Large intestine (tissue), 3 donors: ENCODE data around the gene EPO. TPM values are rescaled to one million over a fixed set of nuclear protein-coding genes. Genes with fewer than 3 reads are reported as not detected.
"Not testable (repeated sequence)": the region's sequence is repeated elsewhere in the genome, so short reads cannot be mapped to it uniquely, and the experiment has no call there.

Experiments
- DNase-seq, 2 donors: peaks; one replicate each; pipeline versions ENCODE4 v3.0.0 to v3.0.0-alpha.2; 2013
- H3K27ac ChIP-seq: one replicate; pipeline ENCODE4 v1.5.1; 2013; ENCODE audit warnings: low read length
- H3K27me3 ChIP-seq: 2 replicates; pipeline ENCODE4 v1.6.1; 2013; ENCODE audit warnings: low read length; ENCODE audit not compliant: control insufficient read depth, insufficient read depth
- H3K36me3 ChIP-seq: 2 replicates; pipeline ENCODE4 v1.6.1; 2013; ENCODE audit warnings: low read length; ENCODE audit not compliant: control insufficient read depth, insufficient read depth
- H3K4me1 ChIP-seq: one replicate; pipeline ENCODE4 v1.6.1; 2013; ENCODE audit warnings: low read length; ENCODE audit not compliant: control insufficient read depth, insufficient read depth
- H3K4me3 ChIP-seq: one replicate; pipeline ENCODE4 v1.5.1; 2013; ENCODE audit warnings: low read length
- H3K9me3 ChIP-seq: one replicate; pipeline ENCODE4 v1.6.1; 2013; ENCODE audit warnings: mild to moderate bottlenecking, low read depth, low read length, moderate library complexity; ENCODE audit not compliant: control insufficient read depth
- WGBS: methylation state at CpG from one replicate; pipeline ENCODE4 v1.1.5; 2013; ENCODE audit warnings: low lambda C conversion rate; ENCODE audit not compliant: insufficient coverage; 5-methylcytosine and 5-hydroxymethylcytosine counted together
- polyA plus RNA-seq: library from polyadenylated mRNA; unstranded; fragments of 120-200 nt; gene quantifications from one replicate; pipeline ENCODE4 v1.2.1, GENCODE V29; 2013

EPO gene
- polyA plus RNA-seq, 1 donor = 0.19 TPM

DNA sequence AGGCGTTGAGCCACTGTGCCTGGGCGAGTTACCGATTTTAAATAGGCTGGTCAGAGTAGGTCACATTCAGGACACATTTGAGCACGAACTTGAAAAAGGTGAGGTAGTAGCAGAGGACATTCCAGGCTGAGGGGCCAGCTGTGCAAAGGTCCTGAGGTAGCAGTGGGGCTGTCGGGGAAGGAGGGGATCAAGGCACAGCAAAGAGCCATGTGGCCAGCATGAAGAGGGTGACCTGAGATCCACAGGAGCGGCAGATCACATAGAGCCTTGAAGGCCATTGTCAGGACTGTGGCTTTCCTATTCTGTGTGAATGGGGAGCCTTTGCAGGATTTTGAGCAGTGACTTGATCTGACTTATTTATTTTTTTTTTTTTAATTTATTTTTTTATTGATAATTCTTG, 19.7 kb downstream of the EPO start:
- Histone ChIP-seq H3K9me3 (no peaks in the 10 kb centered on the region), H3K4me3 (no peak overlapping the region), H3K27me3 (no peaks in the 10 kb centered on the region), H3K36me3 (no peaks in the 10 kb centered on the region), H3K27ac (no peak overlapping the region), H3K4me1 (no peaks in the 10 kb centered on the region)
- no CpG with 5 or more reads among the region's 6 CpGs for WGBS
- no peak for DNase-seq

DNA sequence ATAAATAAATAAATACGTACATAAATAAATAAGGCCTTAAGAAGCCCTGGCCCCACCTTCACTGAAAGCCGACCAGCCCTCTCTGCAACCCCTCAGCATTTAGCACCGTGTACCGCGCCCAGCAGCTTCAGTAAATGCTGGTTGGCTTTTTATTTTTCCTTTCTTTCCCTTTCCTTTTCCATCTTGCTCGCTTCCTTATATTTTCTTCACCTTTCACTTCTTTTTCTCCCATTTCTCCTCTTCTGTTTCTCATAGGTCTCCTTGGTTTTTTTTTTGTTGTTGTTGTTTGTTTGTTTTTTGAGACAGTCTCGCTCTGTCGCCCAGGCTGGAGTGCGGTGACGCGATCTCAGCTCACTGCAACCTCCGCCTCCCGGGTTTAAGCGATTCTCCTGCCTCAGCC, 24.3 kb downstream of the EPO start:
- Histone ChIP-seq H3K4me1 (no peaks in the 10 kb centered on the region), H3K4me3 (no peak overlapping the region), H3K27ac (no peak overlapping the region), H3K9me3 (peaks cover 2% of the 10 kb centered on the region), H3K36me3 (no peaks in the 10 kb centered on the region), H3K27me3 (peaks cover 4% of the 10 kb centered on the region)
- no peak for DNase-seq
- 94% methylated on average over 4 of the region's 14 CpGs for WGBS

DNA sequence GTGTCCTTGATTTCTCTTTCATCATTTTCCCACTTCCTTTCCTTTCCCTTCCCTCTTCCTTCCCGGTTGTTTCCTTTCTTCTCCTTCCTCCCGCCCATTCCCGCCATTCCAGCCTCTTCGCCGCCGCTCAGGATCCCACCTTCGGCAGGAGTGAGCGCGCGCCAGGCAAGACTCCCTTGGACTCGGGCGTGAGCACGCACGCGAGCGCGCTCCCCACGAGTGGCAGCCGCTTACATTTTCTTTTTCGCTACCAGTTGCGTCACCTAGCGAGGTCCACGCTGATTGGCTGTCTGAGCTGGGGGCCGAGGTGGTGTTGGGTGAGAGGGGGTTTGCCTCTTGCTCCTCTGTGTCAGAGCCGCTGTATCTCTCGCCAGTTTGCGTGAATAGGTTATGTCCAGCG, 24.9 kb downstream of the EPO start:
- peak; percentile 37 to 67 for DNase-seq
- Histone ChIP-seq H3K9me3 (peaks cover 2% of the 10 kb centered on the region), H3K27me3 (peaks cover 4% of the 10 kb centered on the region), H3K36me3 (no peaks in the 10 kb centered on the region), H3K4me3 (peak overlapping the region; percentile 25), H3K27ac (no peak overlapping the region), H3K4me1 (no peaks in the 10 kb centered on the region)
- 4% methylated on average over 5 of the region's 28 CpGs for WGBS

DNA sequence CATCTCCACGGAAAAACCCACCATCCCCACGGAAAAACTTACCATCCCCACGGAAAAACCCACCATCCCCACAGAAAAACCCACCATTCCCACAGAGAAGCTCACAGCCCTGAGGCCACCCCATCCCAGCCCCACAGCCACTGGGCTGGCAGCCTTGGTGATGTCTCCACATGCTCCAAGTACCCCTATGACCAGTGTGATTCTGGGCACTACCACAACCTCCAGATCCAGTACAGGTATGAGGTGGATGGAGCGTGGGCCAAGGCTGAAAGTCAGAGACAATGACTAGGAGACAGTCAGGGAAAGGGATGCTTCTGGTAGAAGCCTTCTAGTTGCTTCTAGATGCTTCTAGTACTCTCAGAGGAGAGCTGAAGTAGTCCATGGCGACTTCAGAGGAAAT, 32.7 kb downstream of the EPO start:
- Histone ChIP-seq H3K9me3 (no peaks in the 10 kb centered on the region), H3K4me3 (no peak overlapping the region), H3K27me3 (peaks cover 20% of the 10 kb centered on the region), H3K36me3 (no peaks in the 10 kb centered on the region), H3K4me1 (no peaks in the 10 kb centered on the region), H3K27ac (no peak overlapping the region)
- no peak for DNase-seq
- WGBS = no CpG with 5 or more reads among the region's 5 CpGs

DNA sequence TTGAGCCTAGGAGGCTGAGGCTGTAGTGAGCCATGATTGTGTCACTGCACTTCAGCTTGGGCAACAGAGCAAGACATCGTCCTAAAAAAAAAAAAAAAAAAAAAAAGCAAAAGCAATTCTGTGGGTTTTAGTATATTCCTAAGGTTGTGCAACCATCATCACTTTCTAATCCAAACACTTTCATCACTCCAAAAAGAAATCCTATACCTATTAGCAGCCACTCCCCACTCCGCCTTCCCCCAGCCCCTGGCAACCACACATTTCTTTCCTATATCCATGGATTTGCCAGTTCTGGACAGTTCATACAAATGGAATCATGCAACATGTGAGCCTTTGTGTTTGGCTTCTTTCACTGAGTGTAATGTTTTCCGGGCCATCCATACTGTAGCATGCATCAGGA, 33.5 kb downstream of the EPO start:
- Histone ChIP-seq H3K36me3 (no peaks in the 10 kb centered on the region), H3K27me3 (peaks cover 20% of the 10 kb centered on the region), H3K4me3 (no peak overlapping the region), H3K9me3 (no peaks in the 10 kb centered on the region), H3K4me1 (no peaks in the 10 kb centered on the region), H3K27ac (no peak overlapping the region)
- no CpG with 5 or more reads among the region's 3 CpGs for WGBS
- no peak for DNase-seq

DNA sequence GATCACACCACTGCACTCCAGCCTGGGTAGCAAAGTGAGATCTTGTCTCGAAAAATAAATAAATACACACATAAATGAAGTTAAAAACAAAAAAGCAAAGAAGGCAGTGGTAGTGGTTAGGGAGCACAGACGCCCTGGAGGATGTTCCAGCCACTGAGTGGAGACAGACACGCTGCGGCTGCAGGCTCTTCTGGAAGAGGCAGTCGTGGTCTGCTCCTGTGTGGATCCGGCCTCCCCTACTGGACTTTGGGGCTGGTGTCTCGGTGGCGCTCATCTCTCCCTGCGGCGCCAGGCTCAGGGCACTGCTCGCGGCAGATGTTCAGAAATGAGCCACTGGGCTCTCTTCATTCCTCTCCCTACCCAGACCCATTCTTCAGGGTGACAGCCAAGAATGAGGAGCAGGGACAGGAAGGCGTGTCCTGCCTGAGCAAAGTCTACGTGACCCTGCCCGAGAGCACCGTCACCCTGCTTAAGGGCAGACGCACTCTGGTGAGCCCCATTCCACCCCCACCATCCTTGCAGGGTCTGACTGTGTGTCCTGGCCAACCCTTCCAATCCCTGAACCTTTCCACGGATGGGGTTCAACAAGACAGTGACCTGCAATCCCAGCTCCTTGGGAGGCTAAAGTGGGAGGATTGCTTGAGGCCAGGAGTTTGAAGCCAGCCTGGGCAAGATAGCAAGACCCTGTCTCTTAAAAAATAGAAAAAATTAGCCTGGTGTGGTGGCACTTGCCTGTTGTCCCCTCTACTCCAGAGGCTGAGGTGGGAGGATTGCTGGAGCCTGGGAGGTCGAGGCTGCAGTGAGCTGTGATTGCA, 39.3 kb downstream of the EPO start:
- Histone ChIP-seq H3K27ac (no peak overlapping the region), H3K4me1 (no peaks in the 10 kb centered on the region), H3K9me3 (no peaks in the 10 kb centered on the region), H3K36me3 (no peaks in the 10 kb centered on the region), H3K4me3 (no peak overlapping the region), H3K27me3 (no peaks in the 10 kb centered on the region)
- no CpG with 5 or more reads among the region's 19 CpGs for WGBS
- peak in 1 of 2 donors; percentile 17 for DNase-seq

DNA sequence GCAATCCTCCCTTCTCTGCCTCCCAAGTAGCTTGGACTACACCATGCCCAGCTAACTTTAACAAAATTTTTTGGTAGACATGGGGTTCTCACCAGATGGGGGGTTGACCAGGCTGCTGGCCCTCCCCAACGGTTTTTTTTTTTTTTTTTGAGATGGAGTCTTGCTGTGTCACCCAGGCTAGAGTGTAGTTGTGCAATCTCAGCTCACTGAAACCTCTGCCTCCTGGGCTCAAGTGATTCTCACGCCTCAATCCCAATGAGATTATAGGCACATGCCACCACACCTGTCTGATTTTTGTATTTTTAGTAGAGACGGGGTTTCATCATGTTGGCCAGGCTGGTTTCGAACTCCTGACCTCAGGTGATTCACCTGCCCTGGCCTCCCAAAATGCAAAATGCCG, 42.6 kb downstream of the EPO start:
- no CpG with 5 or more reads among the region's 5 CpGs for WGBS
- H3K27me3 ChIP-seq, H3K27ac ChIP-seq, H3K36me3 ChIP-seq, H3K4me1 ChIP-seq, H3K4me3 ChIP-seq, DNase-seq, H3K9me3 ChIP-seq: not testable (repeated sequence)

DNA sequence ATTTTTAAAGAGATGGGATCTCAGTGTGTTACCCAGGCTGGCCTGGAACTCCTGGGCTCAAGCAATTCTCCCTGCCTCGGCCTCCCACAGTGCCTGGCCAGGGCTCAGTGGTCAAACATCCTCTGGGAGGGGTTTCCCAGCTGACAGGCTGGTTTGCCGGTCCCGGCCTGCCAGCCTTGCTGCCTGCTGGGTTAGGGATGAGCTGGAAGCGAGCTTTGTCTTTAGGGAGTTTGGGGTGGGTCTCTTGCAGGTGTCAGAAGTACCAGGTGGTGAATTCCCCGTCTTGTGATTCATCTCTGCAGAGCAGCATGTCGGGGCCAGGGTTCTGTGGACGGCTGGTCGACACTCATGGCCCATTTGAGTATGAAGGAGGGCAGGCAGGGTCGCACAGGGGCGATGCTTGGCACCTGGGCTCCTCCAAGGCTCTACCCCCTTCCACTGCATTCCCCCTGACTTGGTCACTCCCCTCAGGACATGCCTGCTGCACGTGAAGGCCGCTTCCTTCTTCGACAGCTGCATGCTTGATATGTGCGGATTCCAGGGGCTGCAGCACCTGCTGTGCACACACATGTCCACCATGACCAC, 43.4 kb downstream of the EPO start:
- Histone ChIP-seq H3K36me3 (no peaks in the 10 kb centered on the region), H3K27ac (no peak overlapping the region), H3K4me3 (no peak overlapping the region), H3K27me3 (no peaks in the 10 kb centered on the region), H3K9me3 (no peaks in the 10 kb centered on the region), H3K4me1 (no peaks in the 10 kb centered on the region)
- DNase-seq = no peak
- no CpG with 5 or more reads among the region's 14 CpGs for WGBS

DNA sequence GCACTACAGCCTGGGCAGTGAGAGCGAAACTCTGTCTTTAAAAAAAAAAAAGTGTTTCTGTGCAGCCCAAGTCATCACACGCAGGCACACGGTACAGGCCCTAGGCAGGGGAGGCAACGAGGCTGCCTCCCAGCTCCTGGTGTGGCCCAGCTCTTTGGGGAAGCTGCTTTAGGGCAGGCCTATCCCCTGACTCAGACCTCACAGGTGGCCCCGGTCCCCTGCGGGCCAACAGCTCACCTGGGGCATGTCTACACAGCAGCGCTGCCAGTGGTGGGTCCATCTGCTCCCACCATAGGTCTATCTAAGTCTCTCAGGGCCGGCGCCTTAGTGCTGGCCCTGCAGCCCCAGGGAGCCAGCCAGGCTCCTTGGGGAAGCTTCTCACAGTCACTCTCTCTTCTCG, 44.6 kb downstream of the EPO start:
- no peak for DNase-seq
- no CpG with 5 or more reads among the region's 10 CpGs for WGBS
- H3K27me3 ChIP-seq = no peaks in the 10 kb centered on the region
- no peaks in the 10 kb centered on the region for H3K9me3 ChIP-seq
- H3K27ac ChIP-seq = no peak overlapping the region
- H3K36me3 ChIP-seq = no peaks in the 10 kb centered on the region
- no peaks in the 10 kb centered on the region for H3K4me1 ChIP-seq
- H3K4me3 ChIP-seq = no peak overlapping the region

DNA sequence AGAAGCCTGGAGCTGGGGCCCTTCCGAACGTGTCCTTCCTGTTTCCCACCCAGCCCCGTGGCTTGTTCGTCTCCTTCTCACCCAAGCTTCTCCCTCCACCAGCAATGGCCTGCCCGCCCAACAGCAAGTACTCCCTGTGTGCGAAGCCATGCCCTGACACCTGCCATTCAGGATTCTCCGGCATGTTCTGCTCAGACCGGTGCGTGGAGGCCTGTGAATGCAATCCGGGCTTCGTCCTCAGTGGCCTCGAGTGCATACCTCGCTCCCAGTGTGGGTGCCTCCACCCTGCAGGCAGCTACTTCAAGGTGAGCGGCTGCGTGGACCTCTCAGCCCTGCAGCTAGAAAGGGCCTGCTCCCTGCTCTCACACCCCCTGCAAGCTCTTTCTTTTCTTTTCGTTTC, 45.0 kb downstream of the EPO start:
- no CpG with 5 or more reads among the region's 16 CpGs for WGBS
- no peaks in the 10 kb centered on the region for H3K9me3 ChIP-seq
- DNase-seq = no peak
- no peaks in the 10 kb centered on the region for H3K36me3 ChIP-seq
- no peaks in the 10 kb centered on the region for H3K4me1 ChIP-seq
- no peak overlapping the region for H3K27ac ChIP-seq
- H3K27me3 ChIP-seq = no peaks in the 10 kb centered on the region
- no peak overlapping the region for H3K4me3 ChIP-seq

DNA sequence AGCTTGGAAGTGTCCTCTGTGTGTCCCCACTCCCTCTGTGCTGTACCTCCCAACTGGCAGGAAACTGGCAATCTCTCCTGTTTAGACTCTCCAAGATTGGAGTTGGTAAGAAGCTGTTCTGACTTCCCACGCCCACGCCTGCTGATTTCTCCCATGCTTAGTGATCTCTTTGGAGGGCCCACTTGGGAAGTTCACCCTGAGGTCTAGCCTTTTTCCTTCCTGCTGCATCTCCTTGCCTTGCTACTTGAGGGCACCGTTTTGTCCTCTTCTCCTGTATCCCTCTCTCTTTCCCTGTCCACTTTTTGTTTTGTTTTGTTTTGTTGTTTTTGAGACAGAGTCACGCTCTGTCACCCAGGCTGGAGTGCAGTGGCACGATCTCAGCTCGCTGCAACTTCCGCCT, 48.5 kb downstream of the EPO start:
- WGBS = no CpG with 5 or more reads among the region's 7 CpGs
- Histone ChIP-seq H3K4me1 (no peaks in the 10 kb centered on the region), H3K9me3 (no peaks in the 10 kb centered on the region), H3K27me3 (no peaks in the 10 kb centered on the region), H3K27ac (no peak overlapping the region), H3K4me3 (no peak overlapping the region), H3K36me3 (no peaks in the 10 kb centered on the region)
- no peak for DNase-seq
